ENCODE measurements around the gene CTXND1.
A peak's percentile ranks its signal among the peaks of the same experiment; 100 is the strongest.

The CTXND1 gene

DNA sequence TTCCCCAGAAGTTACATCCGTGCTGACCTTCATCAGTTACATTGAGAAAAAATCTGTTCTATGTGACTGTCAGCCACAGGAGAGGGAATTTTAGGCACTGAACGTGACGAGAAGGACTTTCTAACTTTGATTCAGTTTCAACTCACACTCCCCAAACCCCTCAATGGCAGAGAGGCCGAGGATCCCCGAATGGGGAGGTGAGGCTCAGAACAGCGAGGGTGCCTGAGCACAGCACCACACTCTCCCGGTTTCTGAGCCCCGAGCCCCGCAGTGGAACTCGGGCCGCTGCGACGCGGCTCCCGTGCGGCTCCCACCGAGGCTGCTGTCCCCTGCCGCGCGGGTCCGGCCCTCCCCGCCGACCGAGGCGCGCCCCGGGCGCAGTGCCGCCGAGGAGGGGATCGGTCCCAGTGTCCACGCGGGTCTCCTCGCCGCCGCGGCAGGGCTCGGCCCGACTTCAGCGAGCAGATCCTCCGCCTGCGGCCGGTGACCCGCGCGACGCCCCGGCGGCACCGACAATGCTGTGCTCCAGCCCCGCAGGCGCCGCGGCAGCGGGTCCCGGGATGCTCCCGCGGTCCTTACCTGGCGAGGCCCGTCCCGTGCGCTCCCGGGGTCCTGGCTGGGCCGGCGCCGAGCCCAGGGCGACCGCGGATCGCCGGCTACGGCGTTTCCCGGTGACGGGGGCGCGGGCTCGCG, 439 bp downstream of the CTXND1 start:
- DNase-seq: no peak

DNA sequence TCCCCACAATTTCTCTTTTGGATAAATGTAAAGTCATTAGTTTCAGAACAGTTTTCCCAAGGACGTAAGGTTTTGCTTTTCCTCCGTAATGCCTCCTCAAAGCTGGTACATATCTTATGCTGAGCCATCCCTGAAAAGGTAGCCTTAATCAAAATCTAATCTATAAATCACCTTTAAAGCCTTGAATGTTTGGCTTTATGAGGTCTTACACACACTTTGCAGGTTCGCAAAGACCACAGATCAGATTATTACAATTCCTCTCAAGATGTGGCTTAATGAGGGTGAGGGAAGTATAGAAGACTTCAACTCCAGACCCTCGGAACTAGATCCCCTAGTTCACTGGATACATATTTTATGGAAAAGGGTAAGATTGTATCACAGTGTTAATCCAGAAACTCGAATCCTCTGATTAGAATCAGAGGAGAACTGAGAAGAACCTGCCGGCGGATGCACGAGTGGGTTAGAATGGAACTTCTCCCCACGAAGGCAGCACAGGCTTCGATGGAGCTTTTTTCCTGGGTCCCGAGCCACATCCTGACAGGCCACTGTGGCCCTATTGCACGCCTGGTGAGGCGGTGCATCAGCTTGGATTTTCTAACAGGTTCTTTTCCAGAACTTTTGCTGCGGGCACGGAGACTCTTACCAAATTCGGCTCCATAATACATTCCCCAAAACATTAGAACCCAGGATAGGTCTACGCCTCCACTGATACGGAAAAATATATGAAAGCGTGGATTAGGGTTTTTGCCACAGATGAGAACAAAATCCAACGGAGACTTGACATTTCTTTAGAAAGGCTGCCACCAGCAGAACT, 1.2 kb downstream of the CTXND1 start:
- DNase-seq: no peak

DNA sequence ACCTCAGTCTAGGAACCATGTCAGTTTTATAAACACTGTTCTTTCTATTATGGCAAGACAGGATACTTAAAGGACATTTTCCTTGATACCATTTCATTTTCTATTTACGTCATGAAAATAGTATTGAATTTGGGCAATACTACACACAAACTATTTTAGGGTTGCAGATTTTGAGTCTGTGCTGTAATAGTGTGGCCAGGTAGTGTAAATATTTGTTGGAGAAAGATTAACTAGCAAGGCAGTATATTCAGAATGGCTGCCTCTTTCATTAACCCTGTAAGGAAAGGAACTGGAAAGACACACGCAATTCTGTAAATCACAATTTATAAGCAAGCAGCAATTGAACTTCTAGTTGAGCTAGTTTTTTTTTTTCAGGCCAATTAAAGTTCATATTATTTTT, 2.0 kb downstream of the CTXND1 start:
- DNase-seq: no peak

DNA sequence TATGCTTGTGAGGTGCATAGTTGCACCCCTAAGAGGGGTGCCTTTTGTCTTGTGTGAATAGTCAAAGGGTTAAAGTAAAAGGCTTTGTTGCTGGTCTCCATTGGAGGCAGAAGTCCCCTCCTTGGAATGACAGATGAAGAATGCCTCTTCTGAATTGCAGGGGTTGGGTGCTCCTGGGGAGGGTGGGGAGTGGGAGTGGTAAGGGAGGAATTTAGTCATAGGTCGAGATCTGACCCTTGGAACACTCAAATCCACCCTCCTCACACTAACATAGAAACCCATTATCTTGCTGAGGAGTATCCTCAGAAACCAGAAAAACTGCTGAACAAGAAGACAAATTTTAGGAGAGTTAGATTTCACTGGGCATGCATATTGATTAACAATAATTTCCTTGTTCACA, 4.7 kb downstream of the CTXND1 start:
- no peak for DNase-seq

DNA sequence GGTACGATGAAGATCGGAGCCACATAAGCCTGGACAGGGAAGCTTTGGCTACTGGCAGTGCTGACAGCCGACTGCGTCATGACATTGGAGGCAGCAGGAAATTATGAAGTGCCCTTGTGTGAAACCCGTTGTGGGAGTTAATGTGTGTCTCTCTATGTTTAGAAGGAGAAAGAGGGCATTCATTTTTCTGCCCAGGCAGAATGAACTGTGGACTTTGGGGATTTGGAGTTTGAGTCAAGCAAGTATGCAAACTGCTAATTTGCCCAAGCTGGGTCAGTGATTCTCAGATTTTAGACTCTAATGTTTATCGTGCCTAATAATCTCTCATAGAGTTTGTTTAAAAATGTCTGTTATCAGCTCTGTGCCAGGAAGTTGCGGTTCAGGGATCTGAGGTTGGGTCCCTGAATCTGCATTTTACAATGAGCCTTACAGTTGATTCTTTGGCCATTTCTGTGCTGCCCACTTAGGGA, 5.6 kb downstream of the CTXND1 start:
- DNase-seq: no peak

DNA sequence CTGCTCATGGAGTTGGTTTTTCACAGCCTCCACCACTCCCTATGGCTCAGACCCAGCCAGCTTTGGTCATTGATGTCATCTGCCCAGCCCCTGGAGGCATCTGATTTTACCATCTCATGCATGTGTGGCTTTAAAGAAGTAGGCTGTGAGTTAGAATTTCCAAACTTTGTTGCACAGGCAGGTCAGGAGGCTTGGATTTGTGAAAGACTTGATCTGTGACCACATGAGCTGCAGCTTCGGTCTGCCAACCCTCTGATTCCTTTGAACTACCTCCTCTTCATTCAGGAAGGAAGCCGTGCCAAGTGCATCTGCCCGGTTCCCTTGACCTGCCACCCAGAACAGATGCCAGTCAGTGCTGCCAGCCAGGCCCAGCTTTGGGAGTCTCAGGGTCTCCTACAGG, 9.2 kb downstream of the CTXND1 start:
- no peak for DNase-seq

DNA sequence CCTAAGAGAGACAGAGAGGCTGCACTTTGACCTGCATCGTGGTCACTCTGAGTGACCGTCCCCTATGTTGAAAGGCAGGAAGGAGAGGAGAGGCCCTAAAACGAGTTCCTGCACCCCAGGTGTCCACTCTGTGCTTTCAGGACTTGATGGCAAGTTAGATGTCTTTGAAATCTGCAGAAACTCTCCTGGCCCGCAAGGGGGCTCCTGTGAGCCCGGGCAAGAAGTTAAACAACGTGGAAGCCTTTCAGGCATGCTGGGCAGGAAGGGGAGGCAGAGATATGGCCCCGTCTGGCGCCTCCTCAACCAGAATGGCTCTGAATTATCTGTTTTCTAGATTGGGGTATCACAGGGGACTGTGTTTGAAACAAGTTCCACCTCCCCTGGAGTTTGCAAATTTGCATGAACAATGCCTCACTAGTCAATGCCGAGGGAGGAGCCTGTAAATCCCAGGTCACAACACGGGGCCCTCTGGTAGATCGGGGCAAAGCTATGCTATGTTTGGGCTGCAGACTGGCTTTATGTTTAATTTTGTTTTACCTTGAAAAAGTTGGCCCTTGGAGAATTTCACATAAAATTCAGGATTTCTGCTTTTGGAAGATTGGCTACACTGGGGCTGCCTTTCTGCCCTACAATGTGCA, 9.8 kb downstream of the CTXND1 start:
- DNase-seq: no peak

DNA sequence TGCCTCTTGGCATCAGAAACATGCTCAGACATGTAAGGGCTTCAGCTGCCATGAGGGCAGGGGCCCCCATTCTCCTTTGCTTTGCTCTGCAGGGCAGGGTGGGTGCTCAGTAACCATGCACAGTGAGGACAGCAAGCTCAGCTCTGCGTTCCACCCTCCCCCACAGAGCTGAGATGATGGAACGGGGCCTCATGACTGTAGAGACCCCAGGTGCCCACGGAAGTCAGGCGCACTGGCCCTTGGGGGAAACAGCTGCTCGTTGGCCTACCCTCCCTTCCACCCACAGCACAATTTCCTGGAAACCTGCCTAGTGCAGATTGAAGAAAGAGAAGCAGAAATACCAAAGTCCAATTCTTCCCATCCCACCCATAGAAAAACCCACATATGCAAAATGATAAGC, 10.5 kb downstream of the CTXND1 start:
- no peak for DNase-seq

DNA sequence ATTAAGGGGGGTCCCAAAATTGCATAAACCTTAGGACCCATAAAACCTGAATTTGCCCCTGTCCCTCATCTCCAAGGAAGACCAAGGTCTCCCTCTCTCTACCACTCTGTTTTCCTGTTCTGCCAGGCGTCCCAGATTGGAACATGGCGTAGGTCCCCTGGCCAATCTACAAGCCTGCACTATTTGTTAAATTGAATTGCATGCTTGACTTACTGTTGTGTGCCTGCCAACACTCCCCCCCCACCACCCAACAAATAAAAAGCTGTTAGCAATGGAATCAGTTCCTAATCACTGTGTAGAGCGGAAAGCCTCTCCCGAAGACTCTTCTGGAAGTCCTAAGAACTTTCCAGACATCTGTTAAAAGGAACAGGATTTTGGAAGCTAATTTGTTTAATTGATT, 11.7 kb downstream of the CTXND1 start:
- DNase-seq: no peak

DNA sequence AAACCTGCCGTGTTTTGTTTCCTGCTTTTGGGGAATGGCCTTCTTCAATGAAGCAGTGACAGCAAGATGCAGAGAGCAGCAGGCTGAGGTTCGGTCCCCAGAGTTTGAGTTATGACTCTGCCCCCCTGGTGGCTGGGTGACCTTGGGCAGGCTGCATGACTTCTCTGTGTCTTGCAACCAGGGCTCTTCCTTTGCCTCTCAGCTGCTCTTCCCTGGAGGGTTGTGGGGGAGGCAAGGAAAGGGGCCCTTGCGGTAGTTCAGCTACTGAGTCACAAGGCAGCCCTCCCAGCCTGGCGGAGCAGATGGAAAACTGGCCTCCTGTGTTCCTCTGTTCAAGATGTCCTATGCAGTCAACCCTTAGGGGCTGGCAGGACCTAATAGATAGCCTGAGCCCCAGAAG, 17.1 kb downstream of the CTXND1 start:
- DNase-seq: peak; percentile 77

DNA sequence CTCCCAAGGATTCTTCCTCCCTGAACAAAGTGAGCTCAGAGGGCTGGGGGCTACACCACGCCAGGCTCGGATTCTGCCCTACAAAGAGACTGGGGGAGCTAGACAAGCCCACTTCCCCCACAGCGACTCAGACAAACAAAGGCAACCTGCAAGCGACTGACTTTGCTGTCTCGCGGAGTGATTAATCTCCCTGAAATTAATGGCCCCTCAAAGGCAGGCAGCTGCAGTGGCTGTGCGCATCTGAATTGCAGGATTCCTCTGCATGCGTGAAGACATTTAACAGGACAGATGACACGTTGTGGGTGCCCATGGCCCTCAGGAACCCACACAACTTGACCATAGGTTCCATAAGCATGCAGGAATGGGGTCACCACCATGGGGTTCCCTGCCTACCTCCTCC, 18.4 kb downstream of the CTXND1 start:
- DNase-seq: no peak

DNA sequence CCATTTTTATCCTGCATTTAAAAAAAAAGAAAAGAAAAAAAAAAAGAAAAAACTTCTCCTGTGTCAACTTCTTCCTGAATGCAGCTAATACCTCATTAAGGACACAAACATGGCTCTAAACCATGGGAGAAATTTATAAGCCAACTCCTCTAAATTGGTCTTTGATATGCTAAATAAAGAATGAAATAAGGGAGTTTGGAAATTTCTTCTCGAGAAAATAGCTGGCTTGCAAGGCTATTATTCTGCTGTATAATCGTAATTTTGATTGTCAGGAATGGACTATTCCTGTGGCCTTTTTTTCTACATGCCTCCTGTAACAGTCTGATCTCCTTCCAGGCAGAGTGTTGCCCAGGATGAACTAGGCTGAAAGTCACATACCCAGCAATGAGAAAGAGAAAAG, 20.6 kb downstream of the CTXND1 start:
- DNase-seq: no peak

DNA sequence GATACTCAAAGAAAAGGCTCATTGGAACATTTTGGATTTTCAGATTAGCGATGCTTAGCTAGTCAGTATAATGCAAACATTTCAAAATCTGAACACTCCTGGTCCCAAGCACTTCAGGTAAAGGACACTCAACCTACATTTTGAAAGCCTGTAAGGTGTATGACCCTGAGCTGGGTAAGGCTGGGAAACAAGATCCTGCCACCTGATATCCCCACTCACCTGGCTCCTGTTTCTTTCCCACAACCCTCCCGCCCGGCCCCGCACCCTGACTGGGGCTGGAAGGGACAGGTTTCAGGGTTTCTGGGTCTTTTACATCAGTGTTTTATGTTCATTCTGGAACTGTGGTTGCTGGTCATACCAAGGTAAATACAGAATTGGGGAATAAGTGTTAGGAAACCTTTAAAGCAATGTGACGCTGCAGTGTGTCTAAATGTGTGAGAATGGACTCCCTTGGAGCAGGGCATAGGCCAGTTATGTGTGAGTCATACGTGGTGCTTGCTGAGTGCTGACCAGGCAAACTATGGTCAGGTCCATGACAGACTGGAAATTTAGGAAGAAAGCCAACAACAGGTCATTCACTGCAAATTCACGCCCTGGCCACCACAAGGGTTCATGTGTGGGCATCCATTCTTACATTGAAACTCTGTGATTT, 22.9 kb downstream of the CTXND1 start:
- no peak for DNase-seq

DNA sequence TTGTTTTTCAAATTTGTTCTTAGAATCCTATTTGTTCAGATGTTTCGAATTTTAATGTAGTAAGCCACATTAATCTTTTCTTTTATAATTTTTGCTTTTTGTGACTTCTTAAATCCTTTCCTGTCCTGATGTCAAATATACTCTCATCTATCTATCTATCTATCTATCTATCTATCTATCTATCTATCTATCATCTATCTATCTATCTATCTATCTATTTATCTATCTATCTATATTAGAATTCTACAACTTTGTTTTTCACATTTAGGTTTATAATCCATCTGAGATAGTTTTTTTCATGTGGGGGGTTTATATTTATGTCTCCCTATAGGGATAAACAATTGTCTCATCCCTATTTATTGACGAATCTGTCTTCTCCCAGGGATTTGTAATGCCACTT, 32.1 kb downstream of the CTXND1 start:
- no peak for DNase-seq

DNA sequence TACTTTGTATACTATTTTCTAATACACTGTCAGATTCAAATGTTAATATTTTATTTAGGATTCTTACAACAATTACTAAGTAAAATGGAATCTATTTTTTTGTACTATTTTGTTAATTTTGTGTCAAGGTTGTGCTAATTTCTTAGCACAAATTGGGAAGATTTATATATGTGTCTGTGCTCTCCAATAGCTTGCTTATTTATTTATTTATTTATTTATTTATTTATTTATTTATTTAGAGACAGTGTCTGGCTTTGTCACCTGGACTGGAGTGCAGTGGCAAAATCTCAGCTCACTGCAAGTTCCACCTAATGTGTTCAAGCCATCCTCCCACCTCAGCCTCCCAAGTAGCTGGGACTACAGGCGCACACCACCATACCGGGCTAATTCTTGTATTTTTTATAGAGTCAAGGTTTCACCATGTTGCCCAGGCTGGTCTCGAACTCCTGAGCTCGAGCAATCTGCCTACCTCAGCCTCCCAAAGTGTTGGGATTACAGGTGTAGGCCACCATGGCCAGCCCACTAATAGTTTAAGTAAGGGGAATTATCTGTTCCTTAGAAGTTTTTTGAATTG, 34.6 kb downstream of the CTXND1 start:
- DNase-seq: no peak

DNA sequence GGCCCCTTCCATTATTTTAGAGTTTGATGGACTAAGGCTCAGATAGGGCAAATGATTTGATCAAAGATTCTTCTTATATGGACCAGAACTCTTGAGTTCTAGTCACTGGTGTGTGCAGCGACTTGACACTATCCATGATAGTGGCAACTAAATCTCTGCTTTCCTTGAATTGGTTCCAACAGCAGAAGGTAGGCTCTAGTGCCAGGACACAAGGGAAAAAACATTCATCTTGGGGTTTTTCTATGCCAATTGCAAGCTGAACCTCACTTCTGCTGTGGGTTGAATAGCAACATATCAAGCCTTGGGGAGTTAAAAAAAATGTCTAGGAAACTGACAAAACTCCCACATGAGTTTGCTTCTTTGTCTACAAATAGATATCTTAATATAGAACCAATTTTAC, 35.1 kb downstream of the CTXND1 start:
- DNase-seq: no peak

DNA sequence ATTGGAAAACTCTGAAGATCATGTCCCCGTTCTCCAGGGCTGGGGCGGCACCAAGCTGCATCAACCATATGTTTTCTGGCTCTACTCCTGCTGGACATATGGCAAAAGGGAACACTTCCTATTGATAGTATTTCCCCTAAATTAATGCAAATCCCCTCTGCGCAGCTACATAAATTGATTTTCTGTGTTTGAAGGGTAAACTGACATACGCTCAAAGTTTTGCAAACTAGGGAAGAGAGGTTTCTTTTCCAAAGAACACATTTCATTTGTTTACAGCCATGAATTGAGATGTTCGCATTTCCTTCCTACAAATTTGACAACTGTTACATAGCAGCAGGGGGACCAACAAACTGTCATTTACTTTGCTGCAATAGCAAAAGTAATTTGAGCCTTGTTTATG, 35.9 kb downstream of the CTXND1 start:
- no peak for DNase-seq

DNA sequence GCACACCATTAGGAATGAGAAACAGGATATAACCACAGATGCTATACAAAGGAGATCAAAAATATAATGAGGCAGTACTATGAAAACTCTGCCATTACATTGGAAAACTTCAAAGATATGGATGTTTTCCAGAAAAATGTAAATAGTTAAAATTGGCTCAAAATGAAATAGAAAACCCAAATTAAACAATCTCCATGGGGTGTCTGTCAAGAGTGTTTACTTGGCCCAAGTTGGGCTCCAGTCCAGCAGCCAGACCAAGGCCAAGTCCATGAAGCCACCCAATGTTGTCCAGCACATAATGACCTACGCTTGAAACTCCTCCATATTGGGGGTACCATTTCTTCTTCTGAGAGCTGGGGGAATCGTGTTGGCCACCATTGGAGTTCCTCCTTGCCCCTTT, 37.1 kb downstream of the CTXND1 start:
- no peak for DNase-seq

DNA sequence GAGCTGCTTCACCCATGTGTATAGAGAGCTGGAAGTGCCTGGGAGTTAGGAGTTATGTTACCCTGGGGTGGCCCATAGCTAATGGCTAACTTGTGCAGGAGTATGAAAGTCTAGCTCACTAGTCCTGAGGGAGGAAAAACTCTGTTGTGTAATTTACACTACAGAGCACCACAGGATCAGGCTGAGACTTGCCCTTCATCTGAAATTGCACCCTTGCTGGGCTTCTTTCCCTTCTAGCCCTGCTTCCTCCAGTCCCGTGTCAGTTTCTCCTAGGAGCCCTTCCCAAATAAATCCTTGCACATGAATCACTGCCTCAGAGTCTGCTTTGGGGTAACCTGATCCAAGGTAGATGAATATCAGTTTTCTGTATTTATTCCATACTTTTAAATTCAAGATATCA, 40.0 kb downstream of the CTXND1 start:
- DNase-seq: no peak

DNA sequence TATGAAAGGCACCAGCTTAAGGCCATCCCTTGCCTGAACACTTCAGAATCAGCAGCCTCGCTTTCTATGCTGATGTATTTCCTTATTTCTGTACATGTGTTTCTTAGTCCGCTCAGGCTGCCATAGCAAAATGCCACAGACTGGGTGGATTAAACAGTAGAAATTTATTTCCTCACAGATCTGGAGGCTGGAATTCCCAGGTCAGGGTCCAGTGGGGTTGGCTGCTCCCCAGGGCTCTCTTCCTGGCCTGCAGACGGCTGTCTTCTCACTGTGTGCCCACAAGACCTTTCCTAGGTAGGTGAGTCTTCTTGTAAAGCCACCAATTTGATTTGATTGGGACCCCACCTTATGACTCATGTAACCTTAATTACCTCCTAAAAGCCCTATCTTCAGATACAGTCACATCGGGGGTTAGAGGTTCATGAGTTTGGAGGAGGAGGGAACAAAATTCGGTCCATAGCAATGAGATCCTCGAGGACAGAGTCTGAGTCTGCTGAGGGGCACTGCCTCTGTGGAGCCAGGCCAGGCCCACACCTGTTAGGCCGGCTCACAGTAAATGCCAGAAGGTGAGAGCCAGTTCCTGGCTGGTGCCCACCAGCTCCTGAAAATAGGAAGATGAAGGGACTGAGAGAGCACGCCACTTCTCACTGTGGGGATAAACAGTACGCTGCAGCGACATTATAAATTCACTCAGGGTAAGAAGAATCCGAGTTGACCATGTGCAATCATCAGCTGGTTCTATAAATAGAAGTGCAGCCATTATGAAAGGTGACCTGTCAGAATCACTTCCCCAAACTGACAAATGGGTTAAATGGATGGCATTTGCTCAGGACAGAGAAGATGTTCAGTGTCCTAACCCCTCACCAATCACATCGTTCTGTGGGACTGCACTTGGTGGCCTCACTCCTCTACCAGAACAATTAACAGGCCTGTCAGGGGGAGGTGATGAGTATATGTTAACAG, 41.1 kb downstream of the CTXND1 start:
- DNase-seq: no peak

DNA sequence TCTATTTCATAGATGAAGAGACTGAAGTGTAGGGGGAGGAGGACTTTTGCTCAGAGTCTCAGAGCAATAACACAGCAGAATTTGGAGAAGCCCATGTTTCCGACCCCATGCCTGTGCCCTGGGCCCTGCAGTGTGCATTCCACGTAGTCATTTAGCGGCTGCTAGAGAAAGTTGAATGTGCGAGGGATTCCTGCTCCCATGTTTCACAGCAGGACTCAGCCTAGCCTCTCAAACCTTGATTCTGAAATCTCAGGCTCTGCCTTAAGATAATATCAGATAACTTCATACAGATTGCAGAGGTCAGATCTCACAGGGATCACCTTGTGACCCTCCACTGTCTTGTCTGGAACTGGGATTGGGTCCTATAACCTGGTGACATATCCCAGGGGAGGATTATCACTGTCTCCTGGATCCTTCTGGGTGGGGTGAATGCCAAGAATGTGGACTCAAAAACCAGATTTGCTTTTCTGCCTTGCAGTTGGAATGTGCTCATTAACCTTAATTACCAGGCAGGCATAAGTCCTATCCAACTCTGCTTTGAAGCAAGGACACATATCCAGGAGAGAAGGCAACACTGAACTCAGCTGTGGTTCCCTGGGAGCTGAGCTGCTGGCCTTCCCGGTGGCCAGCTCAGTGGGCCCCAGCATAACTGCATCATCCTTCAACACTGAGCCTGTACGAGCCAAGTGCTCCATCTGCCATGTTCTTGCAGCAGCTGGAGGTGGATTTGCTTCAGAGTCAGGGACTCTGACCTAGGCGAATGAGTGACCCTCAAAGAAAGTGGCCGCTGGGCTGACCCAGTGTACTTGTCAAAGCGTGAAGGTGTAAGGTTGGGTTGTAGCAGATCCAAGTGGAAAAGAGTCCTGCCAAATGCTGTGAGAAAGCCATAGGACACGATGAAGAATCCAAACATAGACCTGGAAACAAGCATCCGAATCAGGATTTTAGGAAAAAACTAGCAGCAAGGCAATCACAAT, 43.0 kb downstream of the CTXND1 start:
- no peak for DNase-seq
